HepG2 (cell line): ENCODE data around the gene WBP1. TPM values are rescaled to one million over a fixed set of nuclear protein-coding genes. Genes with fewer than 3 reads are reported as not detected.

Experiments
- CREB1 ChIP-seq, 2 experiments: fragments of 450-650 bp in 1 of 2; IDR thresholded peaks; 2 replicates each; pipeline ENCODE4 v1.6.1; 2016 to 2017; ENCODE audit warnings: control low read depth in 1 of 2, mild to moderate bottlenecking in 1 of 2, missing compliant biosample characterization in 1 of 2, missing genetic modification characterization in 1 of 2
- FOXA3 ChIP-seq: IDR thresholded peaks from 2 replicates; pipeline ENCODE4 v1.6.1; 2016; ENCODE audit warnings: missing genetic modification reagents, missing compliant biosample characterization
- MEIS1 ChIP-seq: sonication (generic); formaldehyde crosslinking; IDR thresholded peaks from 2 replicates; pipeline ENCODE4 v1.9.0; 2021; ENCODE audit warnings: mild to moderate bottlenecking, missing genetic modification reagents, moderate library complexity, borderline replicate concordance
- SOX5 ChIP-seq: IDR thresholded peaks from 2 replicates; pipeline ENCODE4 v1.6.1; 2016; ENCODE audit warnings: borderline replicate concordance
- TEAD2 ChIP-seq: sonication (generic); formaldehyde crosslinking; IDR thresholded peaks from 2 replicates; pipeline ENCODE4 v1.9.0; 2021; ENCODE audit warnings: missing genetic modification reagents
- TEAD3 ChIP-seq: optimal IDR thresholded peaks from 2 replicates; pipeline ENCODE3; 2016; ENCODE audit warnings: borderline replicate concordance
- ZNF333 ChIP-seq: sonication (generic); formaldehyde crosslinking; IDR thresholded peaks from 2 replicates; pipeline ENCODE4 v1.4.0; 2020; ENCODE audit warnings: mild to moderate bottlenecking, missing genetic modification reagents, borderline replicate concordance
- ZNF337 ChIP-seq: sonication (generic); formaldehyde crosslinking; IDR thresholded peaks from 2 replicates; pipeline ENCODE4 v1.5.1; 2020; ENCODE audit warnings: missing genetic modification reagents, low read depth, mild to moderate bottlenecking, borderline replicate concordance
- ZNF441 ChIP-seq: sonication (generic); formaldehyde crosslinking; IDR thresholded peaks from 2 replicates; pipeline ENCODE4 v1.7.0; 2021; ENCODE audit warnings: missing genetic modification reagents, borderline replicate concordance
- ZNF644 ChIP-seq: IDR thresholded peaks from 2 replicates; pipeline ENCODE4 v1.6.1; 2016; ENCODE audit warnings: low read depth
- ZNF775 ChIP-seq: sonication (generic); formaldehyde crosslinking; IDR thresholded peaks from 2 replicates; pipeline ENCODE4 v1.4.0; 2020; ENCODE audit warnings: missing genetic modification reagents, mild to moderate bottlenecking, moderate library complexity, borderline replicate concordance
- polyA plus RNA-seq, 8 experiments: library from polyadenylated mRNA; depleted of rRNA in 3 of 8; stranded (reverse) in 7 of 8; unstranded in 1 of 8; fragments of >200 nt; fragmentation: Illumina TruSeq in 4 of 8; extraction: Trizol in 4 of 8; gene quantifications; 2 replicates each; pipeline versions ENCODE4 v1.2.1 to v1.2.3, GENCODE V29; 2011 to 2016; ENCODE audit warnings: low read depth in 4 of 8, missing spikeins in 1 of 8, mixed read lengths in 1 of 8; ENCODE audit not compliant: insufficient read depth in 1 of 8
- total RNA-seq, 5 experiments: library from RNA; depleted of rRNA; stranded (reverse); fragments of >200 nt; fragmentation: Illumina TruSeq; extraction: Trizol; gene quantifications; 2 replicates each; pipeline ENCODE4 v1.2.3, GENCODE V29; 2016; ENCODE audit warnings: low read depth in 1 of 5
- TF ChIP-seq, protein P1 (sequence below): sonication (generic); formaldehyde crosslinking; IDR thresholded peaks from 2 replicates; pipeline ENCODE4 v1.8.0; 2022; ENCODE audit warnings: missing genetic modification reagents, mild to moderate bottlenecking, moderate library complexity, borderline replicate concordance
- TF ChIP-seq, protein P2 (sequence below): IDR thresholded peaks from 2 replicates; pipeline ENCODE4 v1.6.1; 2016; ENCODE audit warnings: control low read depth
- TF ChIP-seq, protein P3 (sequence below): sonication (generic); formaldehyde crosslinking; conservative IDR thresholded peaks from 2 replicates; pipeline ENCODE4 v1.4.0; 2020; ENCODE audit warnings: missing genetic modification reagents
- TF ChIP-seq, protein P4 (sequence below): IDR thresholded peaks from 2 replicates; pipeline ENCODE4 v1.6.1; 2016; ENCODE audit warnings: missing compliant biosample characterization, missing genetic modification reagents, borderline replicate concordance
- TF ChIP-seq, protein P5 (sequence below): sonication (generic); formaldehyde crosslinking; IDR thresholded peaks from 2 replicates; pipeline ENCODE4 v1.8.1; 2022; ENCODE audit warnings: low read depth, mild to moderate bottlenecking, missing genetic modification reagents
- TF ChIP-seq, protein P6 (sequence below): sonication (generic); formaldehyde crosslinking; conservative IDR thresholded peaks from 2 replicates; pipeline ENCODE4 v1.4.0; 2020; ENCODE audit warnings: missing genetic modification reagents

WBP1 gene
- total and polyA plus RNA-seq, 2 of the 13 experiments (the other 11 are each of a cell fraction or from before 2014, with no cell fraction given): 38.8 to 85.7 TPM

DNA sequence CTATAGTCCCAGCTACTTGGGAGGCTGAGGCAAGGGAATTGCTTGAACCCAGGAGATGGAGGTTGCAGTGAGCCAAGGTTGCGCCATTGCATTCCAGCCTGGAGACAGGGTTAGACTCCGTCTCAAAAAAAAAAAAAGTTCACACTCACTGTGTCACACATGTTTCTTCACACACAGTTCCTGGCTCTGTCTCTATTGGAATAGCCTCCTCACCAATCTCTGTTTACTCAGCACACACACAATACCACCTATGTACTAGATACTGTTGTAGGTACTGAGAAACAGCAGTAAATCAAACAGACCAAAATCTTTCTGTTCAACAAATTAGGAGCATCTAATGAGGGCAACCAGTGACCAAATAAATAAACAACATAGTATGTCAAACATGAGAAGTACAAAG lies 27.9 kb downstream of the WBP1 start (continued):
- TF ChIP-seq, protein P1, sequence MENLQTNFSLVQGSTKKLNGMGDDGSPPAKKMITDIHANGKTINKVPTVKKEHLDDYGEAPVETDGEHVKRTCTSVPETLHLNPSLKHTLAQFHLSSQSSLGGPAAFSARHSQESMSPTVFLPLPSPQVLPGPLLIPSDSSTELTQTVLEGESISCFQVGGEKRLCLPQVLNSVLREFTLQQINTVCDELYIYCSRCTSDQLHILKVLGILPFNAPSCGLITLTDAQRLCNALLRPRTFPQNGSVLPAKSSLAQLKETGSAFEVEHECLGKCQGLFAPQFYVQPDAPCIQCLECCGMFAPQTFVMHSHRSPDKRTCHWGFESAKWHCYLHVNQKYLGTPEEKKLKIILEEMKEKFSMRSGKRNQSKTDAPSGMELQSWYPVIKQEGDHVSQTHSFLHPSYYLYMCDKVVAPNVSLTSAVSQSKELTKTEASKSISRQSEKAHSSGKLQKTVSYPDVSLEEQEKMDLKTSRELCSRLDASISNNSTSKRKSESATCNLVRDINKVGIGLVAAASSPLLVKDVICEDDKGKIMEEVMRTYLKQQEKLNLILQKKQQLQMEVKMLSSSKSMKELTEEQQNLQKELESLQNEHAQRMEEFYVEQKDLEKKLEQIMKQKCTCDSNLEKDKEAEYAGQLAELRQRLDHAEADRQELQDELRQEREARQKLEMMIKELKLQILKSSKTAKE: no peak
- 0 out of 2 replicates have a peak, but pooled peaks have one; percentile 15 for TF ChIP-seq CREB1 (IDR thresholded peaks at IDR 0.05)
- TF ChIP-seq CREB1 (CRISPR knock-in tag; IDR thresholded peaks at IDR 0.05): 0 out of 2 replicates have a peak, but pooled peaks have one; percentile 11
- TF ChIP-seq ZNF644 (CRISPR knock-in tag): no peak
- TF ChIP-seq ZNF337 (CRISPR knock-in tag): no peak
- peak; percentile 52; the same call in 1 of the 2 replicates for TF ChIP-seq SOX5 (CRISPR knock-in tag)
- TF ChIP-seq TEAD3 (CRISPR knock-in tag): peak; percentile 87
- TF ChIP-seq TEAD2 (CRISPR knock-in tag): no peak
- TF ChIP-seq, protein P2, sequence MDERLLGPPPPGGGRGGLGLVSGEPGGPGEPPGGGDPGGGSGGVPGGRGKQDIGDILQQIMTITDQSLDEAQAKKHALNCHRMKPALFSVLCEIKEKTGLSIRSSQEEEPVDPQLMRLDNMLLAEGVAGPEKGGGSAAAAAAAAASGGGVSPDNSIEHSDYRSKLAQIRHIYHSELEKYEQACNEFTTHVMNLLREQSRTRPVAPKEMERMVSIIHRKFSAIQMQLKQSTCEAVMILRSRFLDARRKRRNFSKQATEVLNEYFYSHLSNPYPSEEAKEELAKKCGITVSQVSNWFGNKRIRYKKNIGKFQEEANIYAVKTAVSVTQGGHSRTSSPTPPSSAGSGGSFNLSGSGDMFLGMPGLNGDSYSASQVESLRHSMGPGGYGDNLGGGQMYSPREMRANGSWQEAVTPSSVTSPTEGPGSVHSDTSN (CRISPR knock-in tag): no peak
- TF ChIP-seq FOXA3 (CRISPR knock-in tag): peak; percentile 83
- TF ChIP-seq, protein P3, sequence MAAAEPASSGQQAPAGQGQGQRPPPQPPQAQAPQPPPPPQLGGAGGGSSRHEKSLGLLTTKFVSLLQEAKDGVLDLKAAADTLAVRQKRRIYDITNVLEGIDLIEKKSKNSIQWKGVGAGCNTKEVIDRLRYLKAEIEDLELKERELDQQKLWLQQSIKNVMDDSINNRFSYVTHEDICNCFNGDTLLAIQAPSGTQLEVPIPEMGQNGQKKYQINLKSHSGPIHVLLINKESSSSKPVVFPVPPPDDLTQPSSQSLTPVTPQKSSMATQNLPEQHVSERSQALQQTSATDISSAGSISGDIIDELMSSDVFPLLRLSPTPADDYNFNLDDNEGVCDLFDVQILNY: no peak
- TF ChIP-seq ZNF775: no peak
- TF ChIP-seq ZNF333: no peak
- TF ChIP-seq, protein P4, sequence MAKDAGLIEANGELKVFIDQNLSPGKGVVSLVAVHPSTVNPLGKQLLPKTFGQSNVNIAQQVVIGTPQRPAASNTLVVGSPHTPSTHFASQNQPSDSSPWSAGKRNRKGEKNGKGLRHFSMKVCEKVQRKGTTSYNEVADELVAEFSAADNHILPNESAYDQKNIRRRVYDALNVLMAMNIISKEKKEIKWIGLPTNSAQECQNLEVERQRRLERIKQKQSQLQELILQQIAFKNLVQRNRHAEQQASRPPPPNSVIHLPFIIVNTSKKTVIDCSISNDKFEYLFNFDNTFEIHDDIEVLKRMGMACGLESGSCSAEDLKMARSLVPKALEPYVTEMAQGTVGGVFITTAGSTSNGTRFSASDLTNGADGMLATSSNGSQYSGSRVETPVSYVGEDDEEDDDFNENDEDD: no peak
- TF ChIP-seq MEIS1 (CRISPR knock-in tag): 0 out of 2 replicates have a peak, but pooled peaks have one; percentile 35
- peak; percentile 88 for TF ChIP-seq ZNF441
- TF ChIP-seq, protein P5, sequence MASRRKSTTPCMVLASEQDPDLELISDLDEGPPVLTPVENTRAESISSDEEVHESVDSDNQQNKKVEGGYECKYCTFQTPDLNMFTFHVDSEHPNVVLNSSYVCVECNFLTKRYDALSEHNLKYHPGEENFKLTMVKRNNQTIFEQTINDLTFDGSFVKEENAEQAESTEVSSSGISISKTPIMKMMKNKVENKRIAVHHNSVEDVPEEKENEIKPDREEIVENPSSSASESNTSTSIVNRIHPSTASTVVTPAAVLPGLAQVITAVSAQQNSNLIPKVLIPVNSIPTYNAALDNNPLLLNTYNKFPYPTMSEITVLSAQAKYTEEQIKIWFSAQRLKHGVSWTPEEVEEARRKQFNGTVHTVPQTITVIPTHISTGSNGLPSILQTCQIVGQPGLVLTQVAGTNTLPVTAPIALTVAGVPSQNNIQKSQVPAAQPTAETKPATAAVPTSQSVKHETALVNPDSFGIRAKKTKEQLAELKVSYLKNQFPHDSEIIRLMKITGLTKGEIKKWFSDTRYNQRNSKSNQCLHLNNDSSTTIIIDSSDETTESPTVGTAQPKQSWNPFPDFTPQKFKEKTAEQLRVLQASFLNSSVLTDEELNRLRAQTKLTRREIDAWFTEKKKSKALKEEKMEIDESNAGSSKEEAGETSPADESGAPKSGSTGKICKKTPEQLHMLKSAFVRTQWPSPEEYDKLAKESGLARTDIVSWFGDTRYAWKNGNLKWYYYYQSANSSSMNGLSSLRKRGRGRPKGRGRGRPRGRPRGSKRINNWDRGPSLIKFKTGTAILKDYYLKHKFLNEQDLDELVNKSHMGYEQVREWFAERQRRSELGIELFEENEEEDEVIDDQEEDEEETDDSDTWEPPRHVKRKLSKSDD (CRISPR knock-in tag): peak; percentile 29; the same call in 1 of the 2 replicates
- TF ChIP-seq, protein P6, sequence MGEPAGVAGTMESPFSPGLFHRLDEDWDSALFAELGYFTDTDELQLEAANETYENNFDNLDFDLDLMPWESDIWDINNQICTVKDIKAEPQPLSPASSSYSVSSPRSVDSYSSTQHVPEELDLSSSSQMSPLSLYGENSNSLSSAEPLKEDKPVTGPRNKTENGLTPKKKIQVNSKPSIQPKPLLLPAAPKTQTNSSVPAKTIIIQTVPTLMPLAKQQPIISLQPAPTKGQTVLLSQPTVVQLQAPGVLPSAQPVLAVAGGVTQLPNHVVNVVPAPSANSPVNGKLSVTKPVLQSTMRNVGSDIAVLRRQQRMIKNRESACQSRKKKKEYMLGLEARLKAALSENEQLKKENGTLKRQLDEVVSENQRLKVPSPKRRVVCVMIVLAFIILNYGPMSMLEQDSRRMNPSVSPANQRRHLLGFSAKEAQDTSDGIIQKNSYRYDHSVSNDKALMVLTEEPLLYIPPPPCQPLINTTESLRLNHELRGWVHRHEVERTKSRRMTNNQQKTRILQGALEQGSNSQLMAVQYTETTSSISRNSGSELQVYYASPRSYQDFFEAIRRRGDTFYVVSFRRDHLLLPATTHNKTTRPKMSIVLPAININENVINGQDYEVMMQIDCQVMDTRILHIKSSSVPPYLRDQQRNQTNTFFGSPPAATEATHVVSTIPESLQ (CRISPR knock-in tag): no peak
